Colonic mucosa (tissue), 4 donors: ENCODE data around the gene WSB1. TPM values are rescaled to one million over a fixed set of nuclear protein-coding genes. Genes with fewer than 3 reads are reported as not detected.

Experiments used
- DNase-seq: peaks from one replicate; pipeline ENCODE4 v3.0.0-alpha.2; 2020
- H3K27ac ChIP-seq: fragments of 200-600 bp; one replicate; pipeline ENCODE4 v1.8.0; 2021
- H3K27me3 ChIP-seq: fragments of 200-600 bp; one replicate; pipeline ENCODE4 v1.8.0; 2021
- H3K36me3 ChIP-seq: fragments of 200-600 bp; one replicate; pipeline ENCODE4 v1.8.0; 2021
- H3K4me1 ChIP-seq: fragments of 200-600 bp; one replicate; pipeline ENCODE4 v1.8.0; 2021; ENCODE audit warnings: mild to moderate bottlenecking
- H3K4me3 ChIP-seq: fragments of 200-600 bp; one replicate; pipeline ENCODE4 v1.8.0; 2021
- H3K9ac ChIP-seq, 2 donors: one replicate each; pipeline ENCODE4 v1.7.0; 2013; ENCODE audit warnings: control low read depth in 2 of 2, low read depth in 2 of 2, low read length in 2 of 2
- H3K9me3 ChIP-seq: fragments of 200-600 bp; one replicate; pipeline ENCODE4 v1.8.0; 2021
- intact Hi-C: fragments of 100-400 bp; cut with DNase I; formaldehyde crosslinking; loops from one replicate; pipeline ENCODE4 v1.14.1; 2022
- total RNA-seq, 2 donors: library from RNA; stranded (reverse); fragmentation: NEBNext Ultra II Directional in 1 of 2; extraction: Animal tissue kit (Norgen Biotek cat#: 25700) in 1 of 2; gene quantifications; one replicate each; pipeline ENCODE4 v1.2.1, GENCODE V29; 2021
- TF ChIP-seq, protein P1 (sequence below): fragments of 200-600 bp; IDR thresholded peaks from one replicate; pipeline ENCODE4 v1.8.0; 2022; ENCODE audit warnings: antibody characterized with exemption, mild to moderate bottlenecking
- donor health status: healthy.
- donor health status: DM: no; HTN: no; CAD: no.
- donor health status: DM: no; HTN: no; CAD: no.

The WSB1 gene
- total RNA-seq, 2 donors from 2014 or later = 94.2 to 150 TPM

DNA sequence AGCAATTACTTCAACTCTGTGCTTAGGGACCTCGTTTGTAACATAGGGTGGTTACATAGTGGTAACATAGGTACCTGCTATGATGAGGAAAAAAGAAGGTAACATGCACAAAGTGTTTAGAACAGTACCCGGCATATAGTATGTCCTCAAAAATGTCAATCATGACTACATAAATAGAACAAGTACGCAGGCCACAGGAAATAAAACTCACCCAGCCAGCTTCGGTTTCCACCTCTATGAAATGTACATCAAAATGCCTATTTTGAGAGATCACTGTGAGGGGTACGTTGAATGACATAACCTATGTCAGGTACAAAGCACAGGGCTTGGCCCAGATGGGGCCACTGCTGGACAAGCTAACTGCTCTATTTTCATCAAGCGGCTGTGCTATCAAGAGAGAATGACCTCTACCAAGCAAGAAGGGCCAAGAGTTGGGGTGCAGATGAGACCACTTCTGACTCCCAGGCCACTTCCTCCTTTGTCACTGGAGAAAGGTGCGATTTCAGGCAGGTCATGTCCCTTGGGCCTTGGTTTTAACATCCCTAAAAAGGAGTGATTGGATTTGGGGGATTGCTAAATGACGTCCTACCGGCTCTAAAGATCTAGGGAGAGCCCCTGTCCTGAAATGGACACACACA lies 45.4 kb downstream of the WSB1 start:
- no peaks in the 10 kb centered on the region for H3K4me1 ChIP-seq
- H3K36me3 ChIP-seq = no peaks in the 10 kb centered on the region
- no peak overlapping the region for H3K4me3 ChIP-seq
- intact Hi-C loops = no loop called here
- DNase-seq = no peak
- no peak overlapping the region for H3K9ac ChIP-seq
- no peaks in the 10 kb centered on the region for H3K27me3 ChIP-seq
- no peak overlapping the region for H3K27ac ChIP-seq
- TF ChIP-seq, protein P1, sequence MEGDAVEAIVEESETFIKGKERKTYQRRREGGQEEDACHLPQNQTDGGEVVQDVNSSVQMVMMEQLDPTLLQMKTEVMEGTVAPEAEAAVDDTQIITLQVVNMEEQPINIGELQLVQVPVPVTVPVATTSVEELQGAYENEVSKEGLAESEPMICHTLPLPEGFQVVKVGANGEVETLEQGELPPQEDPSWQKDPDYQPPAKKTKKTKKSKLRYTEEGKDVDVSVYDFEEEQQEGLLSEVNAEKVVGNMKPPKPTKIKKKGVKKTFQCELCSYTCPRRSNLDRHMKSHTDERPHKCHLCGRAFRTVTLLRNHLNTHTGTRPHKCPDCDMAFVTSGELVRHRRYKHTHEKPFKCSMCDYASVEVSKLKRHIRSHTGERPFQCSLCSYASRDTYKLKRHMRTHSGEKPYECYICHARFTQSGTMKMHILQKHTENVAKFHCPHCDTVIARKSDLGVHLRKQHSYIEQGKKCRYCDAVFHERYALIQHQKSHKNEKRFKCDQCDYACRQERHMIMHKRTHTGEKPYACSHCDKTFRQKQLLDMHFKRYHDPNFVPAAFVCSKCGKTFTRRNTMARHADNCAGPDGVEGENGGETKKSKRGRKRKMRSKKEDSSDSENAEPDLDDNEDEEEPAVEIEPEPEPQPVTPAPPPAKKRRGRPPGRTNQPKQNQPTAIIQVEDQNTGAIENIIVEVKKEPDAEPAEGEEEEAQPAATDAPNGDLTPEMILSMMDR = no peak
- no peaks in the 10 kb centered on the region for H3K9me3 ChIP-seq

DNA sequence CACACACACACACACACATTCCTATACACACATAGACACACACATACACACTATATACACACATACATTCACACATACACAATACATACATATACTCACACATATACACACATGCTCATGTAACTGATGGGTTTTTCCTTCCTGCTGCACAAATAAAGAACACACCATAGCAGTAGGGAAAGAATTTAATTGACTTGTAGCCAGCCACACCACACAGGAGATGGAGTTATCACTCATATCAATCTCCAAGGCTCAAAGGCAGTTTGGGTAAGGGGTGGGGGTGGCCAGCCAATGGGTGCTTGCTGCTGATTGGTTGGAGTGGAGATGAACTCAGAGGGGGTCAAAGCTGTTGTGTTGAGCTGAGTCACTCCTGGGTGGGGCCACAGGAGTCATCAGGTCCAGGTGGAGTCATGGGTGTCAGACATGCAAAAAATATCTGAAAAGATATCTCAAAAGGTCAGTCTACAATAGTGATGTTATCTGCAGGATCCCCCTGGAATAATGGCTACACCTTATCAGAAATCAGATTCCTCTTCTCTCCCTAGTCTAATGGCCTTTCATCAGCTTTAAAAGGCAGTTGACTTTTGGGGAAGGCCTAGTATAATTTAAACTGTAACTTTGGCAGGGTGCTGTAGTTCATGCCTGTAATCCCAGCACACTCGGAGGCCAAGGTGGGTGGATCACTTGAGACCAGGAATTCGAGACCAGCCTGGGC lies 46.1 kb downstream of the WSB1 start:
- no peak overlapping the region for H3K9ac ChIP-seq
- no peaks in the 10 kb centered on the region for H3K27me3 ChIP-seq
- H3K9me3 ChIP-seq = no peaks in the 10 kb centered on the region
- H3K4me1 ChIP-seq = no peaks in the 10 kb centered on the region
- intact Hi-C loops = no loop called here
- H3K27ac ChIP-seq = no peak overlapping the region
- H3K36me3 ChIP-seq = no peaks in the 10 kb centered on the region
- no peak overlapping the region for H3K4me3 ChIP-seq
- TF ChIP-seq, protein P1 = no peak
- DNase-seq = no peak

- Histone ChIP-seq H3K36me3 (no peaks in the 10 kb centered on the region), H3K9me3 (no peaks in the 10 kb centered on the region), H3K4me3 (no peak overlapping the region), H3K4me1 (no peaks in the 10 kb centered on the region), H3K9ac (no peak overlapping the region), H3K27ac (no peak overlapping the region), H3K27me3 (no peaks in the 10 kb centered on the region)
- TF ChIP-seq, protein P1 = no peak
- intact Hi-C loops = no loop called here
- no peak for DNase-seq
Measured at GRCh38 chr17:27340575-27340974, 46.7 kb downstream of the WSB1 start.

GRCh38 chr17:27341041-27341471 lies 47.1 kb downstream of the WSB1 start:
- TF ChIP-seq, protein P1 = no peak
- H3K4me1 ChIP-seq = no peaks in the 10 kb centered on the region
- no peak for DNase-seq
- no peak overlapping the region for H3K27ac ChIP-seq
- H3K4me3 ChIP-seq = no peak overlapping the region
- intact Hi-C loops = no loop called here
- no peaks in the 10 kb centered on the region for H3K36me3 ChIP-seq
- H3K27me3 ChIP-seq = no peaks in the 10 kb centered on the region
- no peak overlapping the region for H3K9ac ChIP-seq
- no peaks in the 10 kb centered on the region for H3K9me3 ChIP-seq

GRCh38 chr17:27342059-27342458 lies 48.1 kb downstream of the WSB1 start:
- H3K4me1 ChIP-seq = no peaks in the 10 kb centered on the region
- H3K36me3 ChIP-seq = no peaks in the 10 kb centered on the region
- no peak overlapping the region for H3K27ac ChIP-seq
- H3K9ac ChIP-seq = no peak overlapping the region
- intact Hi-C loops = no loop called here
- no peak for DNase-seq
- H3K27me3 ChIP-seq = no peaks in the 10 kb centered on the region
- H3K9me3 ChIP-seq = no peaks in the 10 kb centered on the region
- TF ChIP-seq, protein P1 = no peak
- no peak overlapping the region for H3K4me3 ChIP-seq
